ENCODE data around the gene DIS3L2.
A peak's percentile ranks its signal among the peaks of the same experiment; 100 is the strongest.

DIS3L2 gene, protein sequence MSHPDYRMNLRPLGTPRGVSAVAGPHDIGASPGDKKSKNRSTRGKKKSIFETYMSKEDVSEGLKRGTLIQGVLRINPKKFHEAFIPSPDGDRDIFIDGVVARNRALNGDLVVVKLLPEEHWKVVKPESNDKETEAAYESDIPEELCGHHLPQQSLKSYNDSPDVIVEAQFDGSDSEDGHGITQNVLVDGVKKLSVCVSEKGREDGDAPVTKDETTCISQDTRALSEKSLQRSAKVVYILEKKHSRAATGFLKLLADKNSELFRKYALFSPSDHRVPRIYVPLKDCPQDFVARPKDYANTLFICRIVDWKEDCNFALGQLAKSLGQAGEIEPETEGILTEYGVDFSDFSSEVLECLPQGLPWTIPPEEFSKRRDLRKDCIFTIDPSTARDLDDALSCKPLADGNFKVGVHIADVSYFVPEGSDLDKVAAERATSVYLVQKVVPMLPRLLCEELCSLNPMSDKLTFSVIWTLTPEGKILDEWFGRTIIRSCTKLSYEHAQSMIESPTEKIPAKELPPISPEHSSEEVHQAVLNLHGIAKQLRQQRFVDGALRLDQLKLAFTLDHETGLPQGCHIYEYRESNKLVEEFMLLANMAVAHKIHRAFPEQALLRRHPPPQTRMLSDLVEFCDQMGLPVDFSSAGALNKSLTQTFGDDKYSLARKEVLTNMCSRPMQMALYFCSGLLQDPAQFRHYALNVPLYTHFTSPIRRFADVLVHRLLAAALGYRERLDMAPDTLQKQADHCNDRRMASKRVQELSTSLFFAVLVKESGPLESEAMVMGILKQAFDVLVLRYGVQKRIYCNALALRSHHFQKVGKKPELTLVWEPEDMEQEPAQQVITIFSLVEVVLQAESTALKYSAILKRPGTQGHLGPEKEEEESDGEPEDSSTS

DNA sequence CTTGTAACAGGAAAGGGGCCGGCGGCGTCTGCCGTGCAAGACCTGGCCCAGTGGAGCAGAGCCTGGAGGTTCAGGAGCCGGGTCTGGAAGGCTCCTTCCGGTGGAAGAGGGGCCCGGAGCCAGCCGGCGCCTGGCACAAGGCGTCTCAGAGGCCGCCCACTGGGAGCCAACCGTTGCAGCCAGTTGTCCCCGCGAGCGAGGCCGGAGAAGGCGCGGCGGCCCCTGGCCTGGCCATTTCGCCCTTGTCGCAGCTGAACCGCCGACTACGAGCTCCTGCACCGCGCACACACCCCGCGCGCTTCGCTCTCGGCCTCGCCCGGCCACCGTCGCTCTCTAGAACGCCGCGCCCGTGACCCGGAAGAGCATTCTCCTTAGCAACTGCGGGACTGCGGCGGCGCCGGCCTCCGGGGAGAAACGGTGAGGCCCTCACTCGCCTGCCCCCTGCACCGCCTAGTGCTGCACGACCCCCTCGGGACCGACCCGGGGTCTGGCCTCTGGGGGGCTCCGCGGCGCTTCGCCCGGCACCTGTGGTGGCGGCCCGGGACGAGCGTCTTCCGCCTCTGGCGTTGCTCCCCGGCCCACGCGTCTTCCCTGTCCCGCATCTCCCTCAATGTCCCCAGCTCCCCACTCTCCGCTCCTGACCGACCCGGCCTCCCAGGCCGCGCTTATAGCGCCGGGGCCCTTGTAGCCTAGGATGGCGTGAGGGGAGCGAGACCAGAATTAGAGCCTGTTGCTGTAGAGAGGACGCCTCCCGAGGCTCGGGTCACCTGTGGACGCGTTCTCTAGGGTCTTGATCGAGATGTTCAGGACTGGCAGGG is at the start of gene DIS3L2:
TSS of gene DIS3L2 (plus strand) at position 365 of the 818 bp plus-strand sequence. CDS start 53,215 bp downstream, outside the sequence.
- peak within 1 kb of the TSS; percentile 90 for H3K4me3 ChIP-seq (replicated peaks; ENCODE audit: low read depth, low read length)
- TF ChIP-seq, protein P1, sequence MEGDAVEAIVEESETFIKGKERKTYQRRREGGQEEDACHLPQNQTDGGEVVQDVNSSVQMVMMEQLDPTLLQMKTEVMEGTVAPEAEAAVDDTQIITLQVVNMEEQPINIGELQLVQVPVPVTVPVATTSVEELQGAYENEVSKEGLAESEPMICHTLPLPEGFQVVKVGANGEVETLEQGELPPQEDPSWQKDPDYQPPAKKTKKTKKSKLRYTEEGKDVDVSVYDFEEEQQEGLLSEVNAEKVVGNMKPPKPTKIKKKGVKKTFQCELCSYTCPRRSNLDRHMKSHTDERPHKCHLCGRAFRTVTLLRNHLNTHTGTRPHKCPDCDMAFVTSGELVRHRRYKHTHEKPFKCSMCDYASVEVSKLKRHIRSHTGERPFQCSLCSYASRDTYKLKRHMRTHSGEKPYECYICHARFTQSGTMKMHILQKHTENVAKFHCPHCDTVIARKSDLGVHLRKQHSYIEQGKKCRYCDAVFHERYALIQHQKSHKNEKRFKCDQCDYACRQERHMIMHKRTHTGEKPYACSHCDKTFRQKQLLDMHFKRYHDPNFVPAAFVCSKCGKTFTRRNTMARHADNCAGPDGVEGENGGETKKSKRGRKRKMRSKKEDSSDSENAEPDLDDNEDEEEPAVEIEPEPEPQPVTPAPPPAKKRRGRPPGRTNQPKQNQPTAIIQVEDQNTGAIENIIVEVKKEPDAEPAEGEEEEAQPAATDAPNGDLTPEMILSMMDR (IDR thresholded peaks at IDR 0.05; ENCODE audit: insufficient read depth, low read length, poor library complexity, severe bottlenecking): no peak
- no peaks in the 10 kb centered on the region for H3K27me3 ChIP-seq (replicated peaks; ENCODE audit: control insufficient read depth, insufficient read depth, low read length)
- H3K36me3 ChIP-seq (ENCODE audit: control insufficient read depth, insufficient read depth, low read length): no peaks in the 10 kb centered on the region; the same call in 1 of the 2 replicates
- peak; percentile 90 for DNase-seq (ENCODE audit: extremely low read depth, insufficient read length)

DNA sequence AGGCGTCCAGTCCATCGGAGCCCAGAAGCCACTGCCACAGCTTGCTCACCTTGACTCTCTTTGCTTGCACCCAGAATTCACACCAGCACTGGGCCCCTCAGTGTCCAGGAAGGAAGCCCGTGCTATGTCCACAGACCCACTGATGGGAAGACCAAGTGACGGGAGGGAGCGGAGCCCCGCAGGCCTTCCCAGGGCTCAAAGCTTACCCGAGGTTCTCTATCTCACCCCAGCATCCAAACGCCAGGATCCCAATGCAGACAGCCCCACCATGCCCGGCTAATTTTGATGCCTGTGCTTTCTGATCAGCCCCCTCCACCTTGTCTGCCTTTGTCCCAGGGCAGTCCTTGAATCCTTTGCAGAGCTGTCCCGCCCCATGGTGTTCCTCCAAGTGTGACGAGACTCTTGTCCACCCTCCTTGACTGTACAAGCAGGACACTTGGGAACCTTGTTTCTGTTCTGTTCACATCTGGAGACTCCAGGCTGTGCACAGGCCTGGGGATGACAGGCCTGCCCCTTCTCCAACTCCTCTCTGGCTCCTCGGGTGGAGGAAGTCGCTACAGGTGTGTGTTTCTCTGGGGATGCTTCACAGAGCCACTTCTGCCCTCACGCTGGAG is 47.3 kb upstream of the DIS3L2 start:
- H3K36me3 ChIP-seq (ENCODE audit: control insufficient read depth, insufficient read depth, low read length): no peaks in the 10 kb centered on the region
- no peak overlapping the region for H3K4me3 ChIP-seq (replicated peaks; ENCODE audit: low read depth, low read length)
- DNase-seq (ENCODE audit: extremely low read depth, insufficient read length): no peak
- TF ChIP-seq, protein P1 (IDR thresholded peaks at IDR 0.05; ENCODE audit: insufficient read depth, low read length, poor library complexity, severe bottlenecking): no peak
- H3K27me3 ChIP-seq (replicated peaks; ENCODE audit: control insufficient read depth, insufficient read depth, low read length): peaks cover 3% of the 10 kb centered on the region

DNA sequence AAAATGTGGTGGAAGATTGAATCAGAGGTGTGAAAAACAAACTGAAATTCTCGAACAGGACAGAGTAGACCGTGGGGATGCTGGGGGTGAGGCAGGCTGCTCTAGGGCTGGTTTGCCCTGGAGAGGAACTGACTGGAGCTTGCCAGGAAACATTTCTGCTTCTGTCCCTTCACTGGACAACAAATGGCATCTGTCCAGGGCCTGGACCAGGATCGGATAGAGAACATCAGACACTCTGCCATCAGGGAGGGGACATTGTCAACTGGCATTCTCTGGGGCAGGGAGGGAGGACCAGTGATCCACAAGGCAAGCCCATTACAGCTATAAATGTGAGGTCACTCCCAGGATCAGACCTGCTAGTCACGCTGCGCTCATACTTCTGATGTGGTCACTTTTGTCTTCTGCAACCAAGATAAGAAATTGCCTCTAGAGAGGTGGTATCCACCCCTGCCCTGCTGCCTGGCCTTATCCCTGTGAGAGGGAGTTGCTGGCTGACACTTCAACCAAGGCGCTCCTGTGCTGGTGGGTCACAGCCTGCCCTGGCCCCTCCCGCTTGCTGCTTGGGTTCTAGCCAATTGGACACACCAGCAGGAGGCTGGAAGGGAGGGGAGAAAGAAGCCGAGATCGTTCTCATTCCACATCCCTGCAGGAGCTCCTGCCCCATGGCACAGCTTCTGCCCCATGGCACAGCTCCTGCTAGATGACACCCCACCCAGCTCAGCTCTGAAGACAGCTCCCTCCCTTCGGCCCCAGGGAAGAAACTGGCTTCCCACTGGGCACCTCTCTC is 44.0 kb upstream of the DIS3L2 start:
- no peak overlapping the region for H3K4me3 ChIP-seq (replicated peaks; ENCODE audit: low read depth, low read length)
- peaks cover 3% of the 10 kb centered on the region for H3K27me3 ChIP-seq (replicated peaks; ENCODE audit: control insufficient read depth, insufficient read depth, low read length)
- TF ChIP-seq, protein P1 (IDR thresholded peaks at IDR 0.05; ENCODE audit: insufficient read depth, low read length, poor library complexity, severe bottlenecking): no peak
- DNase-seq (ENCODE audit: extremely low read depth, insufficient read length): no peak
- H3K36me3 ChIP-seq (ENCODE audit: control insufficient read depth, insufficient read depth, low read length): no peaks in the 10 kb centered on the region

DNA sequence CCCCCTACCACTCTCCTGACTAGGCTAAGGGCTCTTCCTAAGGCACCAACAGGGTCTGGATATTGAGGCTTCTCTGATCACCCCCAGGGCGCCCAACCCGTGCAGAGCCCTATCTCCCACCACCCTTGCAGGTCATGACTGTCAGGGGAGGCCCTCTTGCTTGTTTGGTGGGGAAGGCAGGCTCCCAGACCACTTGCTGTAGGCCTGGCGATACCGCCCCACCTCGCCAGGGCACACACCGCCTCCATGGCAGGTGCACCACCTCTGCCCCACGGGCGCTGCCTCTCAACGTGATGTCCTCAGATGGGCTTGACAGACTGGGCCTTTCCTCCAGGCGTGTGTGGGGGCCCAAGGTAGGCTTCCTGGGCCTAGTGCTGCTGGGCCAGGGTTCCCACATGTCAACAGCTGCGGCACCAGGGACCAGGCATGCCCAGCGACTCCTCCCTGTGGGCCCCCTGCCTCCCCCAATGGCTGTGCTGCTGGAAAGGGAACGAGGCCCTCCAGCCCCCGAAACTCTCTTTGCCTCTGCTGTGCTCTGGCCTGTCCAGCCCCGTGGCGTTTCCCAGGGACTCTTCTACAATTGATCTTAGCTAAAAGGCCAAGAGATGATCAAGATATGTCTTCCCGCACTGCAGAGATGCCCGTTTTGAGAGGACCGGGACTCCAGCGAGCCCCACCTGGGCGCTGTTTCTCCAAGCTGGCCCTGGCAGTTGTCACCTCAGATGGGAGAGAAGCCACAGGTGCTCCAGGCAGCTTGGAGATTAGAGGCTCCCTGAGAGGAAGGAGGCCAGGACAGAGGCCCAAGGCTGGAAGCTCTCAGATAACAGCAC is 42.8 kb upstream of the DIS3L2 start:
- Histone ChIP-seq H3K4me3 (replicated peaks; ENCODE audit: low read depth, low read length) (no peak overlapping the region), H3K36me3 (ENCODE audit: control insufficient read depth, insufficient read depth, low read length) (no peaks in the 10 kb centered on the region), H3K27me3 (replicated peaks; ENCODE audit: control insufficient read depth, insufficient read depth, low read length) (peaks cover 3% of the 10 kb centered on the region)
- TF ChIP-seq, protein P1 (IDR thresholded peaks at IDR 0.05; ENCODE audit: insufficient read depth, low read length, poor library complexity, severe bottlenecking): no peak
- DNase-seq (ENCODE audit: extremely low read depth, insufficient read length): no peak

Data from GM06990 (cell line).